ENCODE data around the gene ZNF197.

Gene ZNF197

GRCh38 chr3:44601749-44602148 lies 23.1 kb upstream of the ZNF197 start:
- no peak for TF ChIP-seq EZH2phosphoT487 (IDR thresholded peaks at IDR 0.05; ENCODE audit: borderline replicate concordance)
- no peak for TF ChIP-seq CTCF (conservative IDR thresholded peaks at IDR 0.05; ENCODE audit: low read length)
- Histone ChIP-seq H3K9me2 (replicated peaks; ENCODE audit: low read depth, low read length) (no peaks in the 10 kb centered on the region), H3F3A (ENCODE audit: low read depth) (0 out of 2 replicates have a peak, but pooled peaks cover 3% of the 10 kb centered on the region), H3K4me1 (ENCODE audit: insufficient read depth, low read length, poor library complexity, severe bottlenecking) (no peaks in the 10 kb centered on the region), H3K27me3 (ENCODE audit: insufficient read depth, low read length, poor library complexity, severe bottlenecking) (no peaks in the 10 kb centered on the region), H3K36me3 (ENCODE audit: insufficient read depth, low read length) (peaks cover 6% of the 10 kb centered on the region; the same call in 1 of the 2 replicates), H3K4me3 (ENCODE audit: low read length, poor library complexity, severe bottlenecking) (no peak overlapping the region), H3K79me2 (ENCODE audit: insufficient read depth, low read length) (no peaks in the 10 kb centered on the region), H3K9ac (ENCODE audit: low read depth, low read length, poor library complexity, severe bottlenecking) (no peak overlapping the region), H4K20me1 (ENCODE audit: insufficient read depth, low read length, poor library complexity, severe bottlenecking) (no peaks in the 10 kb centered on the region), H2AFZ (ENCODE audit: low read length) (no peak overlapping the region), H3K9me3 (ENCODE audit: insufficient read depth, low read depth, low read length) (no peaks in the 10 kb centered on the region), H3K4me2 (ENCODE audit: low read depth, low read length, poor library complexity, severe bottlenecking) (no peak overlapping the region)

- no peaks in the 10 kb centered on the region for H3K9me2 ChIP-seq (replicated peaks; ENCODE audit: low read depth, low read length)
Observed at GRCh38 chr3:44612678-44613077, 12.2 kb upstream of the ZNF197 start.

GRCh38 chr3:44628716-44629115 lies 3.9 kb downstream of the ZNF197 start:
- Histone ChIP-seq H3K4me2 (ENCODE audit: low read depth, low read length, poor library complexity, severe bottlenecking) (no peak overlapping the region), H3K27me3 (ENCODE audit: insufficient read depth, low read length, poor library complexity, severe bottlenecking) (no peaks in the 10 kb centered on the region), H4K20me1 (ENCODE audit: insufficient read depth, low read length, poor library complexity, severe bottlenecking) (peaks cover 14% of the 10 kb centered on the region), H3K4me3 (ENCODE audit: low read length, poor library complexity, severe bottlenecking) (no peak overlapping the region), H3K9me2 (replicated peaks; ENCODE audit: low read depth, low read length) (no peaks in the 10 kb centered on the region), H3K4me1 (ENCODE audit: insufficient read depth, low read length, poor library complexity, severe bottlenecking) (peaks cover 19% of the 10 kb centered on the region), H3F3A (ENCODE audit: low read depth) (no peaks in the 10 kb centered on the region), H3K79me2 (ENCODE audit: insufficient read depth, low read length) (peaks cover 37% of the 10 kb centered on the region), H3K9me3 (ENCODE audit: insufficient read depth, low read depth, low read length) (no peaks in the 10 kb centered on the region), H3K9ac (ENCODE audit: low read depth, low read length, poor library complexity, severe bottlenecking) (no peak overlapping the region), H3K36me3 (ENCODE audit: insufficient read depth, low read length) (peaks cover 23% of the 10 kb centered on the region; the same call in 1 of the 2 replicates), H2AFZ (ENCODE audit: low read length) (no peak overlapping the region)
- TF ChIP-seq CTCF (conservative IDR thresholded peaks at IDR 0.05; ENCODE audit: low read length), result no peak
- no peak for TF ChIP-seq EZH2phosphoT487 (IDR thresholded peaks at IDR 0.05; ENCODE audit: borderline replicate concordance)

More at GRCh38 chr3:44612678-44613077, 12.2 kb upstream of the ZNF197 start:
- no peaks in the 10 kb centered on the region for H3K27me3 ChIP-seq (ENCODE audit: insufficient read depth, low read length, poor library complexity, severe bottlenecking)
- no peak overlapping the region for H3K9ac ChIP-seq (ENCODE audit: low read depth, low read length, poor library complexity, severe bottlenecking)
- no peak for TF ChIP-seq EZH2phosphoT487 (IDR thresholded peaks at IDR 0.05; ENCODE audit: borderline replicate concordance)
- TF ChIP-seq CTCF (conservative IDR thresholded peaks at IDR 0.05; ENCODE audit: low read length), result no peak
- H4K20me1 ChIP-seq (ENCODE audit: insufficient read depth, low read length, poor library complexity, severe bottlenecking), result no peaks in the 10 kb centered on the region
- H3K4me1 ChIP-seq (ENCODE audit: insufficient read depth, low read length, poor library complexity, severe bottlenecking), result no peaks in the 10 kb centered on the region
- H2AFZ ChIP-seq (ENCODE audit: low read length), result no peak overlapping the region
- H3F3A ChIP-seq (ENCODE audit: low read depth), result no peaks in the 10 kb centered on the region
- H3K79me2 ChIP-seq (ENCODE audit: insufficient read depth, low read length), result no peaks in the 10 kb centered on the region
- H3K36me3 ChIP-seq (ENCODE audit: insufficient read depth, low read length), result no peaks in the 10 kb centered on the region
- no peak overlapping the region for H3K4me3 ChIP-seq (ENCODE audit: low read length, poor library complexity, severe bottlenecking)
- H3K4me2 ChIP-seq (ENCODE audit: low read depth, low read length, poor library complexity, severe bottlenecking), result no peak overlapping the region
- no peaks in the 10 kb centered on the region for H3K9me3 ChIP-seq (ENCODE audit: insufficient read depth, low read depth, low read length)

Data from Loucy (cell line).